ENCODE results near the gene SMAD5. TPM values are rescaled to one million over a fixed set of nuclear protein-coding genes. Genes with fewer than 3 reads are reported as not detected.

The SMAD5 gene
- total RNA-seq, 4 donors from 2014 or later, result 41.1 to 55.6 (median 43.7) TPM

- no peak for TF ChIP-seq CTCF (IDR thresholded peaks at IDR 0.05; ENCODE audit: low read depth)
Measured at GRCh38 chr5:136169218-136169617, 36.6 kb downstream of the SMAD5 start.

- TF ChIP-seq CTCF (IDR thresholded peaks at IDR 0.05; ENCODE audit: low read depth), result no peak
Measured at GRCh38 chr5:136174021-136174659, 41.5 kb downstream of the SMAD5 start.

- no peak for TF ChIP-seq CTCF (IDR thresholded peaks at IDR 0.05; ENCODE audit: low read depth)
Measured at GRCh38 chr5:136182618-136183017, 50.0 kb downstream of the SMAD5 start.

GRCh38 chr5:136185974-136186665 is 53.5 kb downstream of the SMAD5 start:
- TF ChIP-seq CTCF (IDR thresholded peaks at IDR 0.05; ENCODE audit: low read depth), result no peak

GRCh38 chr5:136186796-136187195 is 54.2 kb downstream of the SMAD5 start:
- TF ChIP-seq CTCF (IDR thresholded peaks at IDR 0.05; ENCODE audit: low read depth), result no peak

- no peak for TF ChIP-seq CTCF (IDR thresholded peaks at IDR 0.05; ENCODE audit: low read depth)
Measured at GRCh38 chr5:136188859-136189258, 56.2 kb downstream of the SMAD5 start.

GRCh38 chr5:136190091-136190720 is 57.6 kb downstream of the SMAD5 start:
- no peak for TF ChIP-seq CTCF (IDR thresholded peaks at IDR 0.05; ENCODE audit: low read depth)
